Measurements from ENCODE around the gene PWWP2B.

- TF ChIP-seq CTCF (IDR thresholded peaks at IDR 0.05): no peak
- TF ChIP-seq POLR2A (IDR thresholded peaks at IDR 0.05): no peak
These were observed 31.0 kb downstream of the PWWP2B start for GRCh38 chr10:132427939-132428367.
